ENCODE measurements around the gene C2.
"Not testable (repeated sequence)": the region's sequence is repeated elsewhere in the genome, so short reads cannot be mapped to it uniquely, and the experiment has no call there.

The C2 gene

DNA sequence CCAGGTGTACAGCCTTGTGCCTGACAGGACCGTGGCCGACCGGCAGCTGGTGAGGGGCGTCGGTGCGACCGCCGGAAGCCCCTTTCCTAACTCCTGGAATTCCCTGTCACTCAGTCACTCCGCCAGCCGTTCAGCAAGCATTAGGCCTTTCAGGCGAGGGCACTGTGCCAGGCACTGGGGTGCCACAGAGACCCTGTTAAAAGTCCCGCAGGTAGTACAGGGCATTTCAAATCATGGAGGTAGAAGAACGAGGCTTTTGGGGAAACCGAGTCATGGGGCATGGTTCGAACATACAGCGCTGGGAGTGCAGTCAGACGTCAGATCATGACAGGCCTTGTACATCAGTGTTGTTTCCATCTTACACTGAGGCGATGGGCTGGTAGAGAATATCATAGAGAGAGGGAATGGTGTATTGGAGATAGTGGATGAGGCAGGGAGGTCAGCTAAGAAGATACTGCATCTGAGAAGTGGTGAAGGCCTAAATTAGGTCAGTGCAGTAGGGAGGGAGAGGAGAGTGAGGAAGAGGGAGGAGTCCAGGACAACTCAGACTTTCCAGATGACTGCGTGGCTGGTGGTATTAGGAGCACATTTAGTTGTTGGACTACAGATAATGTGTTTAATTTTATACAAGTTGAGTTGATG is 45.3 kb downstream of the C2 start:
- TF ChIP-seq, protein P1, sequence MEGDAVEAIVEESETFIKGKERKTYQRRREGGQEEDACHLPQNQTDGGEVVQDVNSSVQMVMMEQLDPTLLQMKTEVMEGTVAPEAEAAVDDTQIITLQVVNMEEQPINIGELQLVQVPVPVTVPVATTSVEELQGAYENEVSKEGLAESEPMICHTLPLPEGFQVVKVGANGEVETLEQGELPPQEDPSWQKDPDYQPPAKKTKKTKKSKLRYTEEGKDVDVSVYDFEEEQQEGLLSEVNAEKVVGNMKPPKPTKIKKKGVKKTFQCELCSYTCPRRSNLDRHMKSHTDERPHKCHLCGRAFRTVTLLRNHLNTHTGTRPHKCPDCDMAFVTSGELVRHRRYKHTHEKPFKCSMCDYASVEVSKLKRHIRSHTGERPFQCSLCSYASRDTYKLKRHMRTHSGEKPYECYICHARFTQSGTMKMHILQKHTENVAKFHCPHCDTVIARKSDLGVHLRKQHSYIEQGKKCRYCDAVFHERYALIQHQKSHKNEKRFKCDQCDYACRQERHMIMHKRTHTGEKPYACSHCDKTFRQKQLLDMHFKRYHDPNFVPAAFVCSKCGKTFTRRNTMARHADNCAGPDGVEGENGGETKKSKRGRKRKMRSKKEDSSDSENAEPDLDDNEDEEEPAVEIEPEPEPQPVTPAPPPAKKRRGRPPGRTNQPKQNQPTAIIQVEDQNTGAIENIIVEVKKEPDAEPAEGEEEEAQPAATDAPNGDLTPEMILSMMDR (conservative IDR thresholded peaks at IDR 0.05; ENCODE audit: control insufficient read depth, insufficient read depth, low read depth, low read length): no peak
- peak; percentile 63 for DNase-seq (ENCODE audit: low read depth)
- peak overlapping the region; percentile 93 for H3K4me3 ChIP-seq (ENCODE audit: control insufficient read depth, low read depth, low read length)

DNA sequence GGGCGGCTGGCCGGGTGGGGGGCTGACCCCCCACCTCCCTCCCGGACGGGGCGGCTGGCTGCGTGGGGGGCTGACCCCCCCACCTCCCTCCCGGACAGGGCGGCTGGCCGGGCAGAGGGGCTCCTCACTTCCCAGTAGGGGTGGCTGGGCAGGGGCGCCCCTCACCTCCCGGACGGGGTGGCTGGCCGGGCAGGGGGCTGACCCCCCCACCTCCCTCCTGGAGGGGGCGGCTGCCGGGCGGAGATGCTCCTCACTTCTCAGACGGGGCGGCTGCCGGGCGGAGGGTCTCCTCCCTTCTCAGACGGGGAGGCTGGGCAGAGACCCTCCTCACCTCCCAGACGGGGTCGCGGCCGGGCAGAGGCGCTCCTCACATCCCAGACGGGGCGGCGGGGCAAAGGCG is 48.5 kb downstream of the C2 start:
- not testable (repeated sequence) for DNase-seq (ENCODE audit: low read depth); H3K4me3 ChIP-seq (ENCODE audit: control insufficient read depth, low read depth, low read length)

DNA sequence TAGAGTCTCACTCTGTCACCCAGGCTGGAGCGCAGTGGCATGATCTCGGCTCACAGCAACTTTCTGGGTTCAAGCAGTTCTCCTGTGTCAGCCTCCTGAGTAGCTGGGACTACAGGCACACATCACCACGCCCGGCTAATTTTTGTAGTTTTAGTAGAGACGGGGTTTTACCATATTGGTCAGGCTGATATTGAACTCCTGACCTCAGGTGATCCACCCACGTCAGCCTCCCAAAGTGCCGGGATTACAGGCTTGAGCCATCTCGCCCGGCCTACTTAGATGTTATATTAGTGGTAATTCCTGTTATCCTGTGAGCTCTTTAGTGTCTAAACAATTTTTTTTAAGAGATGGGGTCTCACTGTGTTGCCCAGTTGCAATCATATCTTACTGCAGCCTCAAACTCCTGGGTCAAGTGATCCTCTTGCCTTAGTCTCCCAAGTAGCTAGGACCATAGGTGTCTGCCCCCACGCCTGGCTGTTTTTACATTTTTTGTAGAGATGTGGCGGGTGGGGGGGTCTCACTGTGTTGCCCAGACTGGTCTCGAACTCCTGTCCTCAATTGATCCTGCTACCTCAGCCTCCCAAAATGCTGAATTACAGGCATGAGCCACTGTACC is 50.4 kb downstream of the C2 start:
- TF ChIP-seq, protein P1 (conservative IDR thresholded peaks at IDR 0.05; ENCODE audit: control insufficient read depth, insufficient read depth, low read depth, low read length): no peak

DNA sequence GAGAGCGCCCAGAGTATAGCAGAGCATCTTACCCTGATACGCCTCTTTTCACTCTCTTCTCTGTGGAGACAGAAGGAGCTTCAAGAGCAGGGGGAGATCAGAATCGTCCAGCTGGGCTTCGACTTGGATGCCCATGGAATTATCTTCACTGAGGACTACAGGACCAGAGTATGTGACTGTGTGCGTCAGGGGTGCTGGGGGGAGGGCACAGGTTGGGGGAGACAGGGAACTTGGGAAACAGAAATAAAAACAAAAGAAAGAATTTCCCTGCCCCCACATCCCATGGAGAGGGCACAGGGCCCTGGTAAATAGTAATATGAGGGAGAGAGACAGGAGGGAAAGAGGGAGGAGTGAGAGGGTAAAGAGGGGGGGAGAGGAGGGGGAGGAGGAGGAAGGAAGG is 51.3 kb downstream of the C2 start:
- TF ChIP-seq, protein P1 (conservative IDR thresholded peaks at IDR 0.05; ENCODE audit: control insufficient read depth, insufficient read depth, low read depth, low read length): no peak
- DNase-seq (ENCODE audit: low read depth): no peak
- H3K4me3 ChIP-seq (ENCODE audit: control insufficient read depth, low read depth, low read length): no peak overlapping the region

More for the DNA sequence above, 50.4 kb downstream of the C2 start:
- no peak for DNase-seq (ENCODE audit: low read depth)
- no peak overlapping the region for H3K4me3 ChIP-seq (ENCODE audit: control insufficient read depth, low read depth, low read length)

DNA sequence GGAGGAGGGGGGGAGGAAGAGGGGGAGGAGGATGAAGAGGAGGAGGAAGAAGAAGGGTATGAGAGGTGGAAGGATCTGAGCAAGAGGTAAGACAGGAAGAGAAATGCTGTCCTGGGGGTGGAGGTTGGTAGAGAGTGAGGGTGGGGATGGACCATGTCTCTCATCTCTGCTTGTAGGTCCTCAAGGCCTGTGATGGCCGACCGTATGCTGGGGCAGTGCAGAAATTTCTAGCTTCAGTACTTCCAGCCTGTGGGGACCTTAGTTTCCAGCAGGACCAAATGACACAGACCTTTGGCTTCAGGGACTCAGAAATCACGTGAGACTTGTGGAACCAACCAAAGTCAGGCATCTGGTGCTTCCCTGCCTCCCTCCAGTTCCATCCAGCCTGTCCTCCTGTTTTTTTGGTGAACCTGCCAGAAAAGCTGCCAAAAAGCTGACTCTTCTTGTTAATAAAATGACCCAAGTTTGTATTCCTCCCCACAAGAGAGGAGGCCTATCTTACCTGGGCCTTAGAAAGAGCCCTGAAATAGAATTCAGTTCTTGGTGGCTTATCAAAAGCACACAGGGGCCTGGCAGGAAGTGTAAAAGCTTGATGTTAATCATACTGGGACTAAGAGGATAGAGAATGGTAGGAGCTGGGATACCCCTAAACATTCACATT is 51.9 kb downstream of the C2 start:
- H3K4me3 ChIP-seq (ENCODE audit: control insufficient read depth, low read depth, low read length): no peak overlapping the region
- no peak for DNase-seq (ENCODE audit: low read depth)
- TF ChIP-seq, protein P1 (conservative IDR thresholded peaks at IDR 0.05; ENCODE audit: control insufficient read depth, insufficient read depth, low read depth, low read length): no peak

DNA sequence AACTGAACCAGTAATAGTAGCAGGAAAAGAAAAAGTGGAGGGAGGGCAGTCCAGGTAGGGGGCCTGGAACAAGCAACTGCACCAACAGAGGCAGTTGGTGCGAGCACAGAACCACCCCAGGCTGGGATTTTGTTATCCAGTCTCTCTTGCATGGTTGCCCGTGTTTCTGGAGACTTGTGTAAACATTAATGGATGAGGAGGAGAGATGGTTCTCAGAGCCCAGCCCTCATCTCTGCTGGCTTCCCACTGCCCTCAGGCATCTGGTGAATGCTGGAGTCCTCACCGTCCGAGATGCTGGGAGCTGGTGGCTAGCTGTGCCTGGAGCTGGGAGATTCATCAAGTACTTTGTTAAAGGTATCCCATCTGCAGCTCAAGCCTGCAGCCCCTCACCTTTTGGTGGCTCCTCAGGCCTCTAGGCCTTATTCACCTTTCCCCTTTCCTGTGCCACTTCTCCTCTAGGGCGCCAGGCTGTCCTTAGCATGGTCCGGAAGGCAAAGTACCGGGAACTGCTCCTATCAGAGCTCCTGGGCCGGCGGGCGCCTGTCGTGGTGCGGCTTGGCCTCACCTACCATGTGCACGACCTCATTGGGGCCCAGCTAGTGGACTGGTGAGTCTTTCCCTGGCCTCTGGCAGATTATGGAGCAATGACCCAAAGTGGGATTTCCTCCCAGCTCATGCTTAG is 52.8 kb downstream of the C2 start:
- not testable (repeated sequence) for H3K4me3 ChIP-seq (ENCODE audit: control insufficient read depth, low read depth, low read length); DNase-seq (ENCODE audit: low read depth)

DNA sequence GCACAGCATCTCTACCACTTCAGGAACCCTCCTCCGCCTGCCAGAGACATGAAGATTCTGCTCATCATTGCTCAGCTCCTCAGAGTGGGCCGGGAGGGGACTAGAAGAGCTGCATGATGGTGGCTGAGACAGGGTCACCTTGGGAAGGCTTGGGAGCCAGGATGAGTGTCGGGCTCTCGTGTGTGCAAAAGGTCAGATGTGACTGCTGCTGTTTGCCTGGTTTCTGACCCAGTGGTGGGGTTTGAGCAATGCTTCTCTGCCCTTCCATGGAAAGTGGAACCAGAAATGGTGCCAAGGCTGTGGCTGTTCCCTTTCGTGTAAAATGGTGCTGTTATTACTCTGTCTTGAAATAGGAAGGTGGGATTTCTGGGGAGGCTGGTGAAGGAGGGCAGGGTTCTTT is 53.5 kb downstream of the C2 start:
- not testable (repeated sequence) for H3K4me3 ChIP-seq (ENCODE audit: control insufficient read depth, low read depth, low read length); DNase-seq (ENCODE audit: low read depth)

DNA sequence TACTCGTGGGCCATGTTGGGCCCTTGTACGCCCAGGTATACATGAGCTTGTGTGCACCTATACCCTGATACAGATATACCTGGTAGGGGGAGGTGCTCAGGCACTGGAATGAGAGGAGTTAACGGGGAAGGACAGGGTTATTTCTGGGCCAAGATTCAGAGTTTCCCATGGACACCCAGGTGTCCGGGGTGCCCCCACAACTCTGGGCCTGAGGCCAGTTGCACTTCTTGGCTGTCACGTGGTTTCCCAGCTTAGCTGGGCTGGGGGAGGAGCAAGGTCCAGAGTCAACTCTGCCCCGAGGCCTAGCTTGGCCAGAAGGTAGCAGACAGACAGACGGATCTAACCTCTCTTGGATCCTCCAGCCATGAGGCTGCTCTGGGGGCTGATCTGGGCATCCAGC is 54.2 kb downstream of the C2 start, which contains the start of gene C4A:
Gene C4A (plus strand): TSS at position 314 of the 400 bp plus-strand sequence. CDS start 51 bp downstream, at position 365.
- not testable (repeated sequence) for DNase-seq (ENCODE audit: low read depth); H3K4me3 ChIP-seq (ENCODE audit: control insufficient read depth, low read depth, low read length)

DNA sequence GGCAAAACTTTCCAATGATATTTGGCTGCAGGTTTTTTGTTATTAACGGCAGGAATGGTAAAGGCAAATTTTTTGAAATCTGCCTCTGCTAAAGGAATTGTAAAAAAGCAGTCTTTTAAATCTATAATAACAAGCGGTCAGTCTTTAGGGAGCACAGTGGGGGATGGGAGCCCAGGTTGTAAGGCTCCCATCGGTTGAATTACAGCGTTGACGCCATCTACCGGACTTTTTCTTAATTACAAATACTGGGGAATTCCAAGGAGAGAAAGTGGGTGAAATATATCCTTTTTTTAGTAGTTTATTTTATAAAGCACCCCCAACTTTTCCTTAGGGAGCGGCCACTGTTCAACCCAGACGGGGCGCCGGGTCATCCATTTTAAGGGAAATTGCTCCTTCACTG is 61.8 kb downstream of the C2 start:
- not testable (repeated sequence) for H3K4me3 ChIP-seq (ENCODE audit: control insufficient read depth, low read depth, low read length); DNase-seq (ENCODE audit: low read depth)

DNA sequence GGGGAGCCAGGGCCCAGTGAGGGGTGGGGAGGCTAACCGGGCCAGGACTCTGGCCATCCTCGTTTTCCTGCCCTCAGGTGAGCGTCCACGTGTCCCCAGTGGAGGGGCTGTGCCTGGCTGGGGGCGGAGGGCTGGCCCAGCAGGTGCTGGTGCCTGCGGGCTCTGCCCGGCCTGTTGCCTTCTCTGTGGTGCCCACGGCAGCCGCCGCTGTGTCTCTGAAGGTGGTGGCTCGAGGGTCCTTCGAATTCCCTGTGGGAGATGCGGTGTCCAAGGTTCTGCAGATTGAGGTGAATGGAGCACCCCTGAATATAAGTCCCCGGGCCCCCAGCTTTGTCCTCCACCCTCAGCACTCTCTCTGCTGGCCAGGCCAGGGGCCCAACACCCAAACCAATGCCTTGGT is 66.9 kb downstream of the C2 start:
- not testable (repeated sequence) for H3K4me3 ChIP-seq (ENCODE audit: control insufficient read depth, low read depth, low read length); DNase-seq (ENCODE audit: low read depth)
